SK-N-SH treated with all-trans-retinoic acid at 6 μM for 48 hours (cell line): ENCODE results near the gene ERC1.
A peak's percentile ranks its signal among the peaks of the same experiment; 100 is the strongest.

Experiments used
- ATAC-seq: fragments of 200-7000 bp; cut with Tn5 transposase; 3 replicates; pipeline ENCODE4 v1.9.1; 2020; ENCODE audit warnings: mild to moderate bottlenecking, moderate library complexity
- ARNTL ChIP-seq: fragments of 450-650 bp; formaldehyde crosslinking; IDR thresholded peaks from 2 replicates; pipeline ENCODE4 v1.5.0; 2020; ENCODE audit warnings: low read depth, mild to moderate bottlenecking, moderate library complexity, borderline replicate concordance
- BACH2 ChIP-seq: fragments of 250-450 bp; sonication (Bioruptor Pico); IDR thresholded peaks from 2 replicates; pipeline ENCODE4 v1.9.0; 2021; ENCODE audit warnings: mild to moderate bottlenecking, borderline replicate concordance
- CSDC2 ChIP-seq: fragments of 250-450 bp; sonication (Bioruptor Pico); IDR thresholded peaks from 2 replicates; pipeline ENCODE4 v1.5.0; 2020; ENCODE audit warnings: mild to moderate bottlenecking, moderate library complexity
- ESRRG ChIP-seq: fragments of 250-450 bp; sonication (Bioruptor Pico); IDR thresholded peaks from 2 replicates; pipeline ENCODE4 v1.6.1; 2021; ENCODE audit warnings: mild to moderate bottlenecking
- GLIS3 ChIP-seq: fragments of 250-450 bp; sonication (Bioruptor Pico); IDR thresholded peaks from 2 replicates; pipeline ENCODE4 v1.5.0; 2020; ENCODE audit warnings: mild to moderate bottlenecking, moderate library complexity
- ISL1 ChIP-seq: fragments of 250-450 bp; sonication (Bioruptor Pico); IDR thresholded peaks from 2 replicates; pipeline ENCODE4 v2.1.2; 2022; ENCODE audit warnings: mild to moderate bottlenecking, moderate library complexity
- OSR1 ChIP-seq: fragments of 250-450 bp; sonication (Bioruptor Pico); IDR thresholded peaks from 2 replicates; pipeline ENCODE4 v1.8.0; 2022; ENCODE audit warnings: moderate library complexity, mild to moderate bottlenecking, inconsistent platforms
- PPARA ChIP-seq: fragments of 250-450 bp; sonication (Bioruptor Pico); IDR thresholded peaks from 2 replicates; pipeline ENCODE4 v1.5.0; 2020; ENCODE audit warnings: mild to moderate bottlenecking, borderline replicate concordance
- RARB ChIP-seq: fragments of 250-450 bp; sonication (Bioruptor Pico); IDR thresholded peaks from 2 replicates; pipeline ENCODE4 v1.8.0; 2021; ENCODE audit warnings: mild to moderate bottlenecking, moderate library complexity
- TOX ChIP-seq: fragments of 250-450 bp; sonication (Bioruptor Pico); IDR thresholded peaks from 2 replicates; pipeline ENCODE4 v1.8.0; 2021; ENCODE audit warnings: mild to moderate bottlenecking, moderate library complexity, borderline replicate concordance
- ZC3H10 ChIP-seq: fragments of 250-450 bp; sonication (Bioruptor Pico); IDR thresholded peaks from 2 replicates; pipeline ENCODE4 v1.5.1; 2021; ENCODE audit warnings: mild to moderate bottlenecking, moderate library complexity
- ZFP30 ChIP-seq: fragments of 450-650 bp; formaldehyde crosslinking; IDR thresholded peaks from 2 replicates; pipeline ENCODE4 v1.5.0; 2022; ENCODE audit warnings: mild to moderate bottlenecking, moderate library complexity
- ZNF70 ChIP-seq: fragments of 450-650 bp; formaldehyde crosslinking; IDR thresholded peaks from 2 replicates; pipeline ENCODE4 v1.5.0; 2020; ENCODE audit warnings: mild to moderate bottlenecking, moderate library complexity
- ZNF8 ChIP-seq: fragments of 450-650 bp; formaldehyde crosslinking; IDR thresholded peaks from 2 replicates; pipeline ENCODE4 v1.5.0; 2020; ENCODE audit warnings: mild to moderate bottlenecking, moderate library complexity
- TF ChIP-seq, protein P1 (sequence below): fragments of 250-450 bp; sonication (Bioruptor Pico); IDR thresholded peaks from 2 replicates; pipeline ENCODE4 v1.5.1; 2021; ENCODE audit warnings: mild to moderate bottlenecking, moderate library complexity
- TF ChIP-seq, protein P2 (sequence below): fragments of 250-450 bp; sonication (Bioruptor Pico); IDR thresholded peaks from 2 replicates; pipeline ENCODE4 v1.5.0; 2020; ENCODE audit warnings: mild to moderate bottlenecking, moderate library complexity
- TF ChIP-seq, protein P3 (sequence below): fragments of 250-450 bp; sonication (Bioruptor Pico); IDR thresholded peaks from 2 replicates; pipeline ENCODE4 v1.8.0; 2021; ENCODE audit warnings: low read depth, mild to moderate bottlenecking, moderate library complexity, borderline replicate concordance
- TF ChIP-seq, protein P4 (sequence below): fragments of 250-450 bp; sonication (Bioruptor Pico); IDR thresholded peaks from 2 replicates; pipeline ENCODE4 v1.5.1; 2020; ENCODE audit warnings: low read depth, mild to moderate bottlenecking, moderate library complexity

Gene ERC1

DNA sequence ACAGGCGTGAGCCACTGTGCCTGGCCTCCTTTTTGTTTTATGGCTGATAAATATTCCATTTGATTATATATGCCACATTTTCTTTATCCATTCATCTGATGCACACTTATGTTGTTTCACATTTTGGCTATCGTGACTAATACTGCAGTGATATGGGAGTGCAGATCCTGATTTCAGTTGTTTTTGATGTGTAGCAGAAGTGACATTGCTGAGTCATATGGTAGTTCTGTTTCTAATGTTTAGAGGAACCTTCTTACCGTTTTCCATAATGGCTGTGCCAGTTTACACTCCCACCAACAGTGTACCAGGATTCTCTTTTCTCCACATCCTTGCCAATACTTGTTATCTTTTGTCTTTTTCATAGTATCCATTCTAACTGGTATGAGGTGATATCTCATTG lies 235.9 kb downstream of the ERC1 start:
- TF ChIP-seq, protein P1, sequence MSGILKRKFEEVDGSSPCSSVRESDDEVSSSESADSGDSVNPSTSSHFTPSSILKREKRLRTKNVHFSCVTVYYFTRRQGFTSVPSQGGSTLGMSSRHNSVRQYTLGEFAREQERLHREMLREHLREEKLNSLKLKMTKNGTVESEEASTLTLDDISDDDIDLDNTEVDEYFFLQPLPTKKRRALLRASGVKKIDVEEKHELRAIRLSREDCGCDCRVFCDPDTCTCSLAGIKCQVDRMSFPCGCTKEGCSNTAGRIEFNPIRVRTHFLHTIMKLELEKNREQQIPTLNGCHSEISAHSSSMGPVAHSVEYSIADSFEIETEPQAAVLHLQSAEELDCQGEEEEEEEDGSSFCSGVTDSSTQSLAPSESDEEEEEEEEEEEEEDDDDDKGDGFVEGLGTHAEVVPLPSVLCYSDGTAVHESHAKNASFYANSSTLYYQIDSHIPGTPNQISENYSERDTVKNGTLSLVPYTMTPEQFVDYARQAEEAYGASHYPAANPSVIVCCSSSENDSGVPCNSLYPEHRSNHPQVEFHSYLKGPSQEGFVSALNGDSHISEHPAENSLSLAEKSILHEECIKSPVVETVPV = no peak
- TF ChIP-seq GLIS3 (no peak), ZC3H10 (CRISPR knock-in tag) (no peak)
- ATAC-seq = peak; percentile 63

DNA sequence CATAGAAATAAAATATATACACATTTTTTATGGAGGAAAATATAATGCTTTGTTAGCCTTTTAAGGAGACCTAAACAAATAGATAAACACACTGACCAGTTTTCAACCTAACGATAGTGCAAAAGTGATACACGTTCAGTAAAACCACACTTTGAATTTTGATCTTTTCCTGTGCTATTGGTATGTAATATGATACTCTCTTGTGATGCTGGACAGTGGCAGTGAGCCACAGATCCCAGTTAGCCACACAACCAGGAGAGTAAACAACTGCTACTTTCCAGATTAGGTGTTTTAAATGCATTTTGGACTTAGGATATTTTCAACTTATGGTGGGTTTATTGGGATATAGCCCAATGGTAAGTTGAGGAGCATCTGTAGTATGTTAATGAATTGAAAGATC lies 243.1 kb downstream of the ERC1 start:
- no peak for TF ChIP-seq PPARA (CRISPR knock-in tag)
- TF ChIP-seq ESRRG = no peak
- TF ChIP-seq, protein P1 = no peak
- TF ChIP-seq ZC3H10 (CRISPR knock-in tag) = no peak
- no peak for TF ChIP-seq RARB
- TF ChIP-seq BACH2 (CRISPR knock-in tag) = no peak
- no peak for TF ChIP-seq ZNF70 (CRISPR knock-in tag)
- TF ChIP-seq, protein P2, sequence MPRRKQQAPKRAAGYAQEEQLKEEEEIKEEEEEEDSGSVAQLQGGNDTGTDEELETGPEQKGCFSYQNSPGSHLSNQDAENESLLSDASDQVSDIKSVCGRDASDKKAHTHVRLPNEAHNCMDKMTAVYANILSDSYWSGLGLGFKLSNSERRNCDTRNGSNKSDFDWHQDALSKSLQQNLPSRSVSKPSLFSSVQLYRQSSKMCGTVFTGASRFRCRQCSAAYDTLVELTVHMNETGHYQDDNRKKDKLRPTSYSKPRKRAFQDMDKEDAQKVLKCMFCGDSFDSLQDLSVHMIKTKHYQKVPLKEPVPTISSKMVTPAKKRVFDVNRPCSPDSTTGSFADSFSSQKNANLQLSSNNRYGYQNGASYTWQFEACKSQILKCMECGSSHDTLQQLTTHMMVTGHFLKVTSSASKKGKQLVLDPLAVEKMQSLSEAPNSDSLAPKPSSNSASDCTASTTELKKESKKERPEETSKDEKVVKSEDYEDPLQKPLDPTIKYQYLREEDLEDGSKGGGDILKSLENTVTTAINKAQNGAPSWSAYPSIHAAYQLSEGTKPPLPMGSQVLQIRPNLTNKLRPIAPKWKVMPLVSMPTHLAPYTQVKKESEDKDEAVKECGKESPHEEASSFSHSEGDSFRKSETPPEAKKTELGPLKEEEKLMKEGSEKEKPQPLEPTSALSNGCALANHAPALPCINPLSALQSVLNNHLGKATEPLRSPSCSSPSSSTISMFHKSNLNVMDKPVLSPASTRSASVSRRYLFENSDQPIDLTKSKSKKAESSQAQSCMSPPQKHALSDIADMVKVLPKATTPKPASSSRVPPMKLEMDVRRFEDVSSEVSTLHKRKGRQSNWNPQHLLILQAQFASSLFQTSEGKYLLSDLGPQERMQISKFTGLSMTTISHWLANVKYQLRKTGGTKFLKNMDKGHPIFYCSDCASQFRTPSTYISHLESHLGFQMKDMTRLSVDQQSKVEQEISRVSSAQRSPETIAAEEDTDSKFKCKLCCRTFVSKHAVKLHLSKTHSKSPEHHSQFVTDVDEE = no peak
- no peak for TF ChIP-seq CSDC2 (CRISPR knock-in tag)
- TF ChIP-seq ZFP30 (CRISPR knock-in tag) = no peak
- TF ChIP-seq TOX (CRISPR knock-in tag) = no peak
- TF ChIP-seq, protein P3, sequence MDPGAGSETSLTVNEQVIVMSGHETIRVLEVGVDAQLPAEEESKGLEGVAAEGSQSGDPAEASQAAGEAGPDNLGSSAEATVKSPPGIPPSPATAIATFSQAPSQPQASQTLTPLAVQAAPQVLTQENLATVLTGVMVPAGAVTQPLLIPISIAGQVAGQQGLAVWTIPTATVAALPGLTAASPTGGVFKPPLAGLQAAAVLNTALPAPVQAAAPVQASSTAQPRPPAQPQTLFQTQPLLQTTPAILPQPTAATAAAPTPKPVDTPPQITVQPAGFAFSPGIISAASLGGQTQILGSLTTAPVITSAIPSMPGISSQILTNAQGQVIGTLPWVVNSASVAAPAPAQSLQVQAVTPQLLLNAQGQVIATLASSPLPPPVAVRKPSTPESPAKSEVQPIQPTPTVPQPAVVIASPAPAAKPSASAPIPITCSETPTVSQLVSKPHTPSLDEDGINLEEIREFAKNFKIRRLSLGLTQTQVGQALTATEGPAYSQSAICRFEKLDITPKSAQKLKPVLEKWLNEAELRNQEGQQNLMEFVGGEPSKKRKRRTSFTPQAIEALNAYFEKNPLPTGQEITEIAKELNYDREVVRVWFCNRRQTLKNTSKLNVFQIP (CRISPR knock-in tag) = no peak
- no peak for TF ChIP-seq ARNTL (CRISPR knock-in tag)
- TF ChIP-seq GLIS3 = no peak
- TF ChIP-seq OSR1 = no peak
- TF ChIP-seq ISL1 (CRISPR knock-in tag) = no peak
- TF ChIP-seq ZNF8 (CRISPR knock-in tag) = no peak
- no peak for ATAC-seq

DNA sequence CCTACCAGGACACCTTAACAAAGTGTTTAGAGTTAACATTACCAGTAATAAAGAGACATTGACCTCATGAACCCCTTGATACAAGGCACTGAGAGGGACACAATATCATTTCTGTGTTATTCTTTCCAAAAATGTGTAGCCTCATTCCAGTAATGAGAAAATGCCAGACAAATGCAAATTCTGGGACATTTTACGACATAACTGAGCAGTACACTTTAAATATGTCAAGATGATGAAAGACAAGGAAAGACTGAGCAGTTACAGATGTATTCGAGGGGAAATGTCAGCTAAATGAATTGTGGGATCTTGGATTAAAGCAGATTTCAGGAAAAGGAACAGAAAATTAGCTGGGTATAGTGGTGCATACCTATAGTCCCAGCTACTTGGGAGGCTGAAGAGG lies 255.6 kb downstream of the ERC1 start:
- no peak for ATAC-seq
- TF ChIP-seq ISL1 (CRISPR knock-in tag) = 0 out of 2 replicates have a peak, but pooled peaks have one; percentile 23
- no peak for TF ChIP-seq ZFP30 (CRISPR knock-in tag)

DNA sequence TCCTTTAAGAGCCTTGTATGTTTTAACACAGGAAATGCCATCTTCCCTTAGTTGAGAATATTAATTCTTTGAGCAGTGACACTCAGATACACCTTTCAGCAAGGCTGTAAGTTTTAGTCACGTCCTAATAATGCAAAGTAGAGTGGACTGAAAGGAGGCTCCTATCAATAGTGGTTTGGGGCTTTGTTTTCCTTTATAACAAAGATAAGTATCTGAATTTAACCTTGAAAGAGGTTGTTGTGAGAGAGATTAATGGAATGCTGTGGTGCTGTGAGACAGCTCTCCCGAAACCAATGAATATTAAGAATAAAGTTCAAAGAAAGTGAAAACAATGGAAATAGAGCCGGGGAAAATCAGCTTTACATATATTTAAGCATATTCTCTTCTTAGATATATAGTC lies 259.6 kb downstream of the ERC1 start:
- TF ChIP-seq ZC3H10 (CRISPR knock-in tag) (no peak), ISL1 (CRISPR knock-in tag) (peak; percentile 36), PPARA (CRISPR knock-in tag) (no peak), GLIS3 (no peak), ZNF70 (CRISPR knock-in tag) (no peak), CSDC2 (CRISPR knock-in tag) (no peak), BACH2 (CRISPR knock-in tag) (no peak)
- TF ChIP-seq, protein P4, sequence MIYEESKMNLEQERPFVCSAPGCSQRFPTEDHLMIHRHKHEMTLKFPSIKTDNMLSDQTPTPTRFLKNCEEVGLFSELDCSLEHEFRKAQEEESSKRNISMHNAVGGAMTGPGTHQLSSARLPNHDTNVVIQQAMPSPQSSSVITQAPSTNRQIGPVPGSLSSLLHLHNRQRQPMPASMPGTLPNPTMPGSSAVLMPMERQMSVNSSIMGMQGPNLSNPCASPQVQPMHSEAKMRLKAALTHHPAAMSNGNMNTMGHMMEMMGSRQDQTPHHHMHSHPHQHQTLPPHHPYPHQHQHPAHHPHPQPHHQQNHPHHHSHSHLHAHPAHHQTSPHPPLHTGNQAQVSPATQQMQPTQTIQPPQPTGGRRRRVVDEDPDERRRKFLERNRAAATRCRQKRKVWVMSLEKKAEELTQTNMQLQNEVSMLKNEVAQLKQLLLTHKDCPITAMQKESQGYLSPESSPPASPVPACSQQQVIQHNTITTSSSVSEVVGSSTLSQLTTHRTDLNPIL (CRISPR knock-in tag) = no peak
- TF ChIP-seq, protein P2 = no peak
- no peak for ATAC-seq
